Measurements from ENCODE around the gene ANKLE2.

Gene ANKLE2

DNA sequence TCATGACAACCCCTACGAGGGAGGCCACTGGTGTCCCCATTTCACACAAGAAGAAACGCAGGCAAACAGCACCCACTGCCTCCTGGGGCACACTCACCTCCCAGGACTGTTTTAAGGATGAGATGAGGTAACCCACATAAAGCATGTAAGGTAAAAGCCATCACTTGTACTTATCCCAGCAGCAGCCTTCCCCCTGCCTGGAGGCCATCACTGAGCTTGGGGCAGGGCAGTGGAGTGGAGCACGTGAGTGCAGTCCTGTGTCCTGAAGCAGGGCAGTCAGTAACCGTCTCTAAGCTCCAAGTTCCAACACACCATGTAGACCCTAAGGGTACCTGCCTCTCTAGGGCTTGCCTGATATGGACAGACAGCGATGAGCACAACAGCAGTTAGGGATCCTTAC, 76.2 kb downstream of the ANKLE2 start:
- TF ChIP-seq CTCF (conservative IDR thresholded peaks at IDR 0.05; ENCODE audit: control insufficient read depth, insufficient read depth, low read depth, low read length) = no peak
- no peak for DNase-seq (ENCODE audit: low read depth)
- no peak overlapping the region for H3K4me3 ChIP-seq (ENCODE audit: control insufficient read depth, low read depth, low read length)

- DNase-seq (ENCODE audit: low read depth) = no peak
- H3K4me3 ChIP-seq (ENCODE audit: control insufficient read depth, low read depth, low read length) = no peak overlapping the region
- no peak for TF ChIP-seq CTCF (conservative IDR thresholded peaks at IDR 0.05; ENCODE audit: control insufficient read depth, insufficient read depth, low read depth, low read length)
Measured at GRCh38 chr12:132677492-132677891, 84.1 kb downstream of the ANKLE2 start.

DNA sequence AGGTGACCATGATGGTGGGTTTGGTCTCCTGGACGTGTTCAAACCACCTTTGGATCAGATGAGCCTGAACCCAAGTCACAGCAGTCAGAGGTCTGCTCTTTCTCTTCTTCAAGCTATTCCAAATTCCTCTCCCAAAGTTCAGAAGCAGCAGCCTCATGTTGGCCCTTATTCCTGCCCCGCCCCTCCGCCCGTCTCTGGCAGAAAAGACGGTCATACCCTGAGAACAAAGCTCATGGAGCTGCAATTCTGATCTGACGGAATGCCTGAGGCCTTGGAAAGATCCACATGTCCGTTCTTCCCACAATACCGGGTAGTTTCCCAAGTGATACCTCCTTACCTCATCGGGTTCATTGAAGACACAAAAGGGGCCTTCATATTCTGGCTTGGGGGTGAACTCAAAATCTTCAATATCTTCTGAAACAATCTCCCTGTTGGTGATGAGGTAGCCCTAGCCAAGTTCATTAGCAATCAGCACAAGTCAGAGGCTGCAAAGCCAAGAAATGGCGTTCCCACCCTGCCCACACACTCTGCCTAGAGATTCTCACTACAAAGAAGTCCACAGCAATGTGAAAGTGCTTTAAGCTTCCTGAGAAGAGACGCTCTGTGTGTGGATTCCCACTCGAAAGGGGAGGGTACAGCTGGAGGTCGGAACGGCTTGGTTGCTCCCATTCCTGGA, 85.7 kb downstream of the ANKLE2 start:
- no peak overlapping the region for H3K4me3 ChIP-seq (ENCODE audit: control insufficient read depth, low read depth, low read length)
- no peak for DNase-seq (ENCODE audit: low read depth)
- TF ChIP-seq CTCF (conservative IDR thresholded peaks at IDR 0.05; ENCODE audit: control insufficient read depth, insufficient read depth, low read depth, low read length) = no peak
